NT2/D1 (cell line): ENCODE data around the gene FKBP5.

Experiments
- YY1 ChIP-seq: IDR thresholded peaks from 2 replicates; pipeline ENCODE4 v1.6.1; 2011; ENCODE audit not compliant: insufficient read length, insufficient read depth
- ZNF274 ChIP-seq: IDR thresholded peaks from 2 replicates; pipeline ENCODE4 v1.6.1; 2011; ENCODE audit warnings: mild to moderate bottlenecking, low read depth, low read length

DNA sequence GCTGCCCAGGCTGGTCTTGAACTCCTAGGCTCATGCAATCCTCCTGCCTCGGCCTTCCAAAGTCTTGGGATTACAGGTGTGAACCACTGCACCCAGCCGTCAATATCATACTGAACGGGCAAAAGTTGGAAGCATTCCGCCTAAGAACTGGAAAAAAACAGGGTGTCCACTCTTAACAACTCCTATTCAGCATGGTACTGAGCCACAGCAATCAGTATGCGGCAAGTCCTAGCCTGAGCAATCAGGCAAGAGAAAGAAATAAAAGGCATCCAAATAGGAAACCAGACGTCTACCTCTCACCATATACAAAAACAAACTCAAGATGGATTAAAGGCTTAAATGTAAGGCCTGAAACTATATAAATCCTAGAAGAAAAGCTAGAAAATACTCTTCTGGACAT is 83.1 kb downstream of the FKBP5 start:
- TF ChIP-seq YY1: no peak
- TF ChIP-seq ZNF274: no peak
